T-cell (primary cell): Measurements from ENCODE around the gene KLK8. TPM values are rescaled to one million over a fixed set of nuclear protein-coding genes. Genes with fewer than 3 reads are reported as not detected.

Source experiments
- ATAC-seq, 4 experiments: fragments of 200-7000 bp in 3 of 4; fragments of 150-1000 bp in 1 of 4; cut with Tn5 transposase; replicated peaks in 1 of 4; 1 replicate in 3 of 4; 2 replicates in 1 of 4; pipeline ENCODE4 v1.10.0; 2021; ENCODE audit warnings: moderate library complexity in 3 of 4, mild to moderate bottlenecking in 2 of 4, moderate number of reproducible peaks in 1 of 4
- CTCF ChIA-PET, 2 donors: fragments of 300-600 bp; sonication (Branson Sonifier 250); formaldehyde crosslinking; loops; one replicate each; lab custom pipeline; 2022; ENCODE audit warnings: antibody characterized with exemption in 2 of 2; lab: Charles Lee
- POLR2A ChIA-PET, 2 donors: fragments of 300-600 bp; sonication (Branson Sonifier 250); formaldehyde crosslinking; loops; one replicate each; lab custom pipeline; 2022; ENCODE audit warnings: antibody characterized with exemption in 2 of 2; lab: Charles Lee
- DNase-seq, 35 experiments: peaks; one replicate each; pipeline versions ENCODE4 v3.0.0 to v3.0.0-alpha.2; 2013 to 2023
- H3K27ac ChIP-seq: one replicate; pipeline ENCODE4 v1.5.1; 2013; ENCODE audit warnings: low read length
- H3K27me3 ChIP-seq, 2 experiments: replicated peaks in 1 of 2; 1 replicate in 1 of 2; 2 replicates in 1 of 2; pipeline versions ENCODE4 v1.6.1 to v1.7.0; 2013; ENCODE audit warnings: low read length in 1 of 2, mixed read lengths in 1 of 2; ENCODE audit not compliant: control insufficient read depth in 2 of 2, insufficient read depth in 2 of 2; ENCODE audit errors: extremely low read depth in 1 of 2
- H3K36me3 ChIP-seq, 2 donors: 1 replicate in 1 of 2; 2 replicates in 1 of 2; pipeline versions ENCODE4 v1.6.1 to v1.7.0; 2013; ENCODE audit warnings: low read length in 1 of 2; ENCODE audit not compliant: control insufficient read depth in 2 of 2, insufficient read depth in 1 of 2; ENCODE audit errors: extremely low read depth in 1 of 2
- H3K4me1 ChIP-seq, 2 experiments: 1 replicate in 1 of 2; 2 replicates in 1 of 2; pipeline versions ENCODE4 v1.6.1 to v1.7.0; 2013; ENCODE audit warnings: low read length in 2 of 2, mixed read lengths in 1 of 2; ENCODE audit not compliant: insufficient read depth in 2 of 2, control insufficient read depth in 1 of 2; ENCODE audit errors: extremely low read depth in 1 of 2
- H3K4me3 ChIP-seq, 2 donors: 1 replicate in 1 of 2; 2 replicates in 1 of 2; pipeline versions ENCODE4 v1.5.1 to v1.7.0; 2013; ENCODE audit warnings: mild to moderate bottlenecking in 2 of 2, low read length in 1 of 2, moderate library complexity in 1 of 2; ENCODE audit not compliant: control insufficient read depth in 1 of 2; ENCODE audit errors: extremely low read depth in 1 of 2
- H3K9me3 ChIP-seq: 2 replicates; pipeline ENCODE4 v1.7.0; 2013
- H3K27ac Mint-ChIP-seq, 2 donors: one replicate each; pipeline ENCODE4 v1.8.0; 2020 to 2021; ENCODE audit warnings: mild to moderate bottlenecking in 2 of 2, mixed read lengths in 2 of 2
- H3K27me3 Mint-ChIP-seq, 2 donors: one replicate each; pipeline ENCODE4 v1.8.0; 2021 to 2022; ENCODE audit warnings: mixed read lengths in 2 of 2
- H3K36me3 Mint-ChIP-seq: one replicate; pipeline ENCODE4 v1.8.0; 2021; ENCODE audit warnings: mixed read lengths
- H3K4me1 Mint-ChIP-seq, 3 donors: one replicate each; pipeline ENCODE4 v1.8.0; 2020 to 2022; ENCODE audit warnings: mixed read lengths in 3 of 3, mild to moderate bottlenecking in 1 of 3
- H3K4me3 Mint-ChIP-seq, 3 donors: one replicate each; pipeline ENCODE4 v1.8.0; 2020 to 2022; ENCODE audit warnings: mild to moderate bottlenecking in 3 of 3, mixed read lengths in 3 of 3, moderate library complexity in 3 of 3
- H3K9me3 Mint-ChIP-seq, 3 donors: one replicate each; pipeline ENCODE4 v1.8.0; 2020 to 2022; ENCODE audit warnings: mixed read lengths in 3 of 3
- WGBS: methylation state at CpG from one replicate; pipeline ENCODE4 v1.1.5; 2013; ENCODE audit warnings: missing lambda C conversion rate; ENCODE audit not compliant: insufficient coverage; 5-methylcytosine and 5-hydroxymethylcytosine counted together
- total RNA-seq, 35 experiments: library from RNA in 6 of 35; stranded (reverse) in 6 of 35; fragments of 120-200 nt in 1 of 35; gene quantifications; one replicate each; pipeline versions ENCODE4 v1.2.1 to v1.2.4 and lab custom pipeline; 2013 to 2026

KLK8 gene
- total RNA-seq, result not detected
- not detected for total RNA-seq (2013)
- total RNA-seq (lab: John Stamatoyannopoulos, UW), result 0 to 0.07 (median 0) reads per million in 29 experiments

- no peaks in the 10 kb centered on the region for H3K36me3 Mint-ChIP-seq
- Histone ChIP-seq H3K4me1 (no peaks in the 10 kb centered on the region), H3K27me3 (peaks cover 0 to 64% of the 10 kb centered on the region in 2 experiments), H3K9me3 (no peaks in the 10 kb centered on the region), H3K36me3 (no peaks in the 10 kb centered on the region), H3K4me3 (no peak within 1 kb of the TSS), H3K27ac (no peak within 1 kb of the TSS)
- H3K4me3 Mint-ChIP-seq, result no peak within 1 kb of the TSS
- CTCF ChIA-PET, result no interaction called here
- no peak within 1 kb of the TSS for H3K27ac Mint-ChIP-seq
- no peaks in the 10 kb centered on the region for H3K9me3 Mint-ChIP-seq
- no peak for DNase-seq
- POLR2A ChIA-PET, result no interaction called here
- peaks cover 0 to 3% (median 0%) of the 10 kb centered on the region in 3 donors for H3K4me1 Mint-ChIP-seq
- H3K27me3 Mint-ChIP-seq, result peaks cover 35 to 67% of the 10 kb centered on the region in 2 donors
- no peak for ATAC-seq
- 37% methylated on average over 4 of the region's 7 CpGs for WGBS
These were observed at the start of gene KLK8 for GRCh38 chr19:51001515-51001914. Gene KLK8 (minus strand): TSS chr19:51001604. CDS start chr19:51001167, 437 bp downstream.

GRCh38 chr19:51047031-51047335 is 45.6 kb upstream of the KLK8 start:
- H3K27me3 Mint-ChIP-seq, result peaks cover 12 to 18% of the 10 kb centered on the region in 2 donors
- Histone ChIP-seq H3K36me3 (no peaks in the 10 kb centered on the region), H3K4me1 (no peaks in the 10 kb centered on the region), H3K27me3 (peaks cover 0 to 8% of the 10 kb centered on the region in 2 experiments), H3K9me3 (no peaks in the 10 kb centered on the region), H3K4me3 (no peak overlapping the region), H3K27ac (no peak overlapping the region)
- H3K9me3 Mint-ChIP-seq, result peaks cover 0 to 6% (median 0%) of the 10 kb centered on the region in 3 donors
- no peak overlapping the region for H3K27ac Mint-ChIP-seq
- ATAC-seq (no peak), DNase-seq (no peak)
- WGBS, result 0% methylated on average over 1 of the region's 4 CpGs
- POLR2A ChIA-PET, result no interaction called here
- H3K4me3 Mint-ChIP-seq, result no peak overlapping the region
- H3K4me1 Mint-ChIP-seq, result no peaks in the 10 kb centered on the region
- H3K36me3 Mint-ChIP-seq, result no peaks in the 10 kb centered on the region
- CTCF ChIA-PET, result no interaction called here

DNA sequence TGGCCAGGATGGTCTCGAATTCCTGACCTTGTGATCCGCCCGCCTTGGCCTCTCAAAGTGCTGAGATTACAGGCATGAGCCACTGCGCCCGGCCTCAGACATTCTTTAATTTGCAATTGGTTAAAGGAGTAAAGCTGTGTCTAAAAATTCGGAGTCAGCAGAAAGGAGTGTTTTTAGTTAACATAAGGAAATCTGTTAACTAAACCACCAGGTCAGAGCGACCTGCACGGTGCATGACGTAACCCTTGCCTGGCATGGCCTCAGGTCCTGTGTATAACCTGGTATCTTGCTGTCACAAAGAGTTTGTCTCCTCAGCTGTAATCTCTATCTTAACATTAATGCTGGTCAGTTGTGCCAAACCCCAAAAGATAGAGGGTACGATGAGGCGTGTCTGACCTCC is 42.9 kb upstream of the KLK8 start:
- Histone ChIP-seq H3K4me3 (no peak overlapping the region), H3K36me3 (no peaks in the 10 kb centered on the region), H3K27ac (no peak overlapping the region), H3K27me3 (peaks cover 0 to 7% of the 10 kb centered on the region in 2 experiments), H3K9me3 (no peaks in the 10 kb centered on the region), H3K4me1 (no peaks in the 10 kb centered on the region)
- H3K9me3 Mint-ChIP-seq, result peaks cover 0 to 3% (median 0%) of the 10 kb centered on the region in 3 donors
- CTCF ChIA-PET, result no interaction called here
- DNase-seq, result no peak
- ATAC-seq, result no peak
- H3K4me1 Mint-ChIP-seq, result no peaks in the 10 kb centered on the region
- H3K36me3 Mint-ChIP-seq, result no peaks in the 10 kb centered on the region
- H3K27ac Mint-ChIP-seq, result no peak overlapping the region
- POLR2A ChIA-PET, result no interaction called here
- H3K27me3 Mint-ChIP-seq, result peaks cover 11 to 16% of the 10 kb centered on the region in 2 donors
- no peak overlapping the region for H3K4me3 Mint-ChIP-seq
- 86% methylated on average over 9 of the region's 11 CpGs for WGBS

GRCh38 chr19:51043497-51043896 is 42.1 kb upstream of the KLK8 start:
- peaks cover 4 to 12% of the 10 kb centered on the region in 2 donors for H3K27me3 Mint-ChIP-seq
- peaks cover 0 to 3% of the 10 kb centered on the region in 2 experiments for H3K27me3 ChIP-seq
- H3K4me3 ChIP-seq, result no peak overlapping the region
- ATAC-seq (no peak), DNase-seq (no peak)
- no peaks in the 10 kb centered on the region for H3K4me1 ChIP-seq
- ChIA-PET POLR2A (no interaction called here), CTCF (no interaction called here)
- no peak overlapping the region for H3K27ac Mint-ChIP-seq
- no peaks in the 10 kb centered on the region for H3K9me3 ChIP-seq
- 84% methylated on average over 4 of the region's 9 CpGs for WGBS
- H3K4me1 Mint-ChIP-seq, result no peaks in the 10 kb centered on the region
- H3K4me3 Mint-ChIP-seq, result no peak overlapping the region
- H3K27ac ChIP-seq, result no peak overlapping the region
- H3K36me3 ChIP-seq, result no peaks in the 10 kb centered on the region
- no peaks in the 10 kb centered on the region for H3K36me3 Mint-ChIP-seq
- H3K9me3 Mint-ChIP-seq, result no peaks in the 10 kb centered on the region

DNA sequence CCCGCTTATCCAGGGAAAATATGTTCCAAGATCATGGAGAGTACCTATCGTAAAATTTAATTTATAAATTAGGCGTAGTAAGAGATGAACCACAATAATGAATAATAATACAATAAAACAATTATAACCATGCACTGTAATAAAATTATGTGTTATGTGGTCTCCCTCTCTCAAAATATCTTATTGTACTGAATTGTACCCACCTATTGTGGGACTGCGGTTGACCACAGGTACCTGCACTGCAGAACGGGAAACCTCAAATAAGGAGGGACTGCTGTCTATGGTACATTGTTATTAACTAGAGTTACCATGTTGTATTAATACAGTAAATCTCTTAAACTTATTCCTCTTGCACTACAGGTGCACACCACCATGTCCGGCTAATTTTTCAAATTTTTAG is 38.7 kb upstream of the KLK8 start:
- no peak for ATAC-seq

GRCh38 chr19:51036519-51036918 is 35.1 kb upstream of the KLK8 start:
- no peak overlapping the region for H3K4me3 ChIP-seq

More for the DNA sequence above, 38.7 kb upstream of the KLK8 start:
- Mint-ChIP-seq H3K9me3 (no peaks in the 10 kb centered on the region), H3K27ac (no peak overlapping the region), H3K36me3 (no peaks in the 10 kb centered on the region), H3K4me3 (no peak overlapping the region), H3K27me3 (peaks cover 0 to 5% of the 10 kb centered on the region in 2 donors), H3K4me1 (no peaks in the 10 kb centered on the region)
- CTCF ChIA-PET, result no interaction called here
- no CpG with 5 or more reads among the region's 6 CpGs for WGBS
- no peaks in the 10 kb centered on the region for H3K36me3 ChIP-seq
- POLR2A ChIA-PET, result no interaction called here
- no peak overlapping the region for H3K4me3 ChIP-seq
- no peaks in the 10 kb centered on the region for H3K9me3 ChIP-seq
- peaks cover 0 to under 1% of the 10 kb centered on the region in 2 experiments for H3K27me3 ChIP-seq
- H3K4me1 ChIP-seq, result no peaks in the 10 kb centered on the region
- DNase-seq, result no peak
- H3K27ac ChIP-seq, result no peak overlapping the region

DNA sequence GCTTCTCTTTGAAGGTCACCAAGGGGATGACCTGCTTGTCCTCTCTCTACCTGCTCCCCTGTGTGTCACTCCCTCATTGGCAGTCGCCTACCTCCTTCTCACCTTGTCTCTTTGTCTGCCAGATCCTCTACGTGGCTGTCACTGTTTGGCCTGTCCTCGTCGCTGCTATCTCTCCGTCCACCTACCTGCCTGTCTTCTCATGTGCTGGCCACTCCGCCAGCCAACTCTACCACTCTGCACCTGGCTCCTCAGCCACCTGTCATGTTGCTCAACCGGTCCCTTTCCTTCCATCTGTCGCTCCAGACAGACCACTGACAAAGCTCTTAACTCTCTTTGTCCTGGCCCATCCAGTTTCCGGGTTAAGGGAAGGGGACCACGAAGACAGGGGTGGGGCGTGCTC is 33.3 kb upstream of the KLK8 start, which contains the start of gene KLK12:
KLK12 (minus strand) TSS at position 299 of the 400 bp plus-strand sequence. CDS start 381 bp downstream, outside the sequence.
- Mint-ChIP-seq H3K9me3 (no peaks in the 10 kb centered on the region), H3K27me3 (peaks cover 20 to 36% of the 10 kb centered on the region in 2 donors), H3K27ac (no peak within 1 kb of the TSS), H3K4me3 (no peak within 1 kb of the TSS), H3K4me1 (no peaks in the 10 kb centered on the region), H3K36me3 (no peaks in the 10 kb centered on the region)
- DNase-seq (no peak), ATAC-seq (no peak)
- Histone ChIP-seq H3K4me3 (no peak within 1 kb of the TSS), H3K27ac (no peak within 1 kb of the TSS), H3K9me3 (no peaks in the 10 kb centered on the region), H3K27me3 (peaks cover 0 to 28% of the 10 kb centered on the region in 2 experiments), H3K4me1 (no peaks in the 10 kb centered on the region), H3K36me3 (no peaks in the 10 kb centered on the region)
- 46% methylated on average over 6 of the region's 11 CpGs for WGBS
- POLR2A ChIA-PET, result no interaction called here
- CTCF ChIA-PET, result no interaction called here

More at GRCh38 chr19:51036519-51036918, 35.1 kb upstream of the KLK8 start:
- no peak overlapping the region for H3K27ac ChIP-seq
- H3K27me3 Mint-ChIP-seq, result peaks cover 10 to 21% of the 10 kb centered on the region in 2 donors
- H3K27me3 ChIP-seq, result peaks cover 0 to 18% of the 10 kb centered on the region in 2 experiments
- 81% methylated on average over 9 of the region's 9 CpGs for WGBS
- no peak for DNase-seq
- no peaks in the 10 kb centered on the region for H3K36me3 Mint-ChIP-seq
- no peaks in the 10 kb centered on the region for H3K4me1 Mint-ChIP-seq
- no peaks in the 10 kb centered on the region for H3K36me3 ChIP-seq
- H3K9me3 ChIP-seq, result no peaks in the 10 kb centered on the region
- CTCF ChIA-PET, result no interaction called here
- H3K27ac Mint-ChIP-seq, result no peak overlapping the region
- ATAC-seq, result no peak
- H3K9me3 Mint-ChIP-seq, result no peaks in the 10 kb centered on the region
- no peak overlapping the region for H3K4me3 Mint-ChIP-seq
- H3K4me1 ChIP-seq, result no peaks in the 10 kb centered on the region
- POLR2A ChIA-PET, result no interaction called here
